H9 (cell line): ENCODE results near the gene DEFB125. TPM values are rescaled to one million over a fixed set of nuclear protein-coding genes. Genes with fewer than 3 reads are reported as not detected.

Experiments used
- DNase-seq: peaks from one replicate; pipeline ENCODE4 v3.0.0-alpha.2; 2017
- H2AFZ ChIP-seq: one replicate; pipeline ENCODE4 v1.6.1; 2013; ENCODE audit warnings: mild to moderate bottlenecking, low read length, control low read depth, moderate library complexity
- H2AK5ac ChIP-seq: 2 replicates; pipeline ENCODE4 v1.6.1; 2013; ENCODE audit warnings: low read length, control low read depth, mixed read lengths; ENCODE audit not compliant: insufficient read length
- H2BK120ac ChIP-seq: one replicate; pipeline ENCODE4 v1.6.1; 2013; ENCODE audit warnings: low read depth, mild to moderate bottlenecking, low read length, control low read depth, inconsistent platforms; ENCODE audit not compliant: poor library complexity, severe bottlenecking
- H2BK12ac ChIP-seq: 2 replicates; pipeline ENCODE4 v1.6.1; 2013; ENCODE audit warnings: low read length, control low read depth, mixed read lengths, low read depth; ENCODE audit not compliant: insufficient read length
- H2BK15ac ChIP-seq: 2 replicates; pipeline ENCODE4 v1.6.1; 2013; ENCODE audit warnings: low read depth, low read length, control low read depth
- H2BK20ac ChIP-seq: one replicate; pipeline ENCODE4 v1.6.1; 2013; ENCODE audit warnings: low read depth, mild to moderate bottlenecking, low read length, control low read depth, inconsistent platforms; ENCODE audit not compliant: poor library complexity, severe bottlenecking
- H2BK5ac ChIP-seq: 2 replicates; pipeline ENCODE4 v1.6.1; 2013; ENCODE audit warnings: low read length, control low read depth, mixed read lengths; ENCODE audit not compliant: insufficient read length
- H3K14ac ChIP-seq: 2 replicates; pipeline ENCODE4 v1.6.1; 2013; ENCODE audit warnings: low read length, control low read depth; ENCODE audit not compliant: insufficient read depth
- H3K18ac ChIP-seq: 2 replicates; pipeline ENCODE4 v1.6.1; 2013; ENCODE audit warnings: low read depth, mild to moderate bottlenecking, mixed read lengths, low read length, control low read depth; ENCODE audit not compliant: insufficient read length
- H3K23ac ChIP-seq: 2 replicates; pipeline ENCODE4 v1.6.1; 2013; ENCODE audit warnings: low read length, control low read depth, mixed read lengths, low read depth; ENCODE audit not compliant: insufficient read length
- H3K23me2 ChIP-seq: 2 replicates; pipeline ENCODE4 v1.6.1; 2013; ENCODE audit warnings: low read depth, mild to moderate bottlenecking, mixed read lengths, low read length, control low read depth; ENCODE audit not compliant: insufficient read length, poor library complexity, severe bottlenecking
- H3K27ac ChIP-seq: 2 replicates; pipeline ENCODE4 v1.5.1; 2013; ENCODE audit warnings: low read length, control low read depth, mixed read lengths, low read depth; ENCODE audit not compliant: insufficient read length
- H3K27me3 ChIP-seq: 2 replicates; pipeline ENCODE4 v1.6.1; 2013; ENCODE audit warnings: low read length, control low read depth, inconsistent platforms; ENCODE audit not compliant: insufficient read depth
- H3K4ac ChIP-seq: 2 replicates; pipeline ENCODE4 v1.6.1; 2013; ENCODE audit warnings: low read depth, mild to moderate bottlenecking, control low read depth, inconsistent platforms, low read length, moderate library complexity
- H3K4me1 ChIP-seq: 2 replicates; pipeline ENCODE4 v1.6.1; 2013; ENCODE audit warnings: low read length, control low read depth, inconsistent platforms; ENCODE audit not compliant: insufficient read depth
- H3K4me2 ChIP-seq: 2 replicates; pipeline ENCODE4 v1.6.1; 2013; ENCODE audit warnings: low read length, control low read depth, mixed read lengths; ENCODE audit not compliant: insufficient read length, insufficient read depth
- H3K56ac ChIP-seq: 2 replicates; pipeline ENCODE4 v1.6.1; 2013; ENCODE audit warnings: low read depth, mild to moderate bottlenecking, mixed read lengths, low read length, control low read depth; ENCODE audit not compliant: insufficient read length
- H3K79me1 ChIP-seq: 2 replicates; pipeline ENCODE4 v1.6.1; 2013; ENCODE audit warnings: low read depth, mild to moderate bottlenecking, moderate library complexity, low read length, control low read depth, inconsistent platforms; ENCODE audit not compliant: insufficient read depth, poor library complexity, severe bottlenecking
- H3K79me2 ChIP-seq: 2 replicates; pipeline ENCODE4 v1.6.1; 2013; ENCODE audit warnings: low read length, control low read depth, inconsistent platforms; ENCODE audit not compliant: insufficient read depth
- H3K9ac ChIP-seq: 2 replicates; pipeline ENCODE4 v1.6.1; 2013; ENCODE audit warnings: low read length, control low read depth, mixed read lengths; ENCODE audit not compliant: insufficient read length; ENCODE audit errors: extremely low read depth
- H3K9me3 ChIP-seq: one replicate; pipeline ENCODE4 v1.6.1; 2013; ENCODE audit warnings: low read depth, low read length, inconsistent platforms; ENCODE audit not compliant: control insufficient read depth
- H3T11ph ChIP-seq: one replicate; pipeline ENCODE4 v1.6.1; 2013; ENCODE audit warnings: mild to moderate bottlenecking, low read length, control low read depth, inconsistent platforms
- H4K20me1 ChIP-seq: one replicate; pipeline ENCODE4 v1.6.1; 2013; ENCODE audit not compliant: control insufficient read depth, insufficient read length, insufficient read depth
- H4K5ac ChIP-seq: 2 replicates; pipeline ENCODE4 v1.6.1; 2013; ENCODE audit warnings: low read depth, mild to moderate bottlenecking, mixed read lengths, low read length, control low read depth; ENCODE audit not compliant: insufficient read length
- H4K8ac ChIP-seq: replicated peaks from 2 replicates; pipeline ENCODE4 v1.6.1; 2013; ENCODE audit warnings: low read length, control low read depth, mixed read lengths, low read depth; ENCODE audit not compliant: insufficient read length
- H4K91ac ChIP-seq: 2 replicates; pipeline ENCODE4 v1.6.1; 2013; ENCODE audit warnings: low read depth, mild to moderate bottlenecking, moderate library complexity, mixed read lengths, low read length, control low read depth; ENCODE audit not compliant: insufficient read length
- H3K27ac Mint-ChIP-seq, 3 experiments: 2 replicates in 2 of 3; 3 replicates in 1 of 3; pipeline ENCODE4 v1.8.0; 2020 to 2021; ENCODE audit warnings: mixed read lengths in 3 of 3, mild to moderate bottlenecking in 1 of 3, moderate library complexity in 1 of 3
- H3K27me3 Mint-ChIP-seq: 2 replicates; pipeline ENCODE4 v1.8.0; 2021; ENCODE audit warnings: low read depth, mild to moderate bottlenecking, moderate library complexity, mixed read lengths
- H3K36me3 Mint-ChIP-seq, 3 experiments: 2 replicates in 2 of 3; 3 replicates in 1 of 3; pipeline ENCODE4 v1.8.0; 2020 to 2021; ENCODE audit warnings: low read depth in 3 of 3, mixed read lengths in 3 of 3; ENCODE audit not compliant: insufficient read depth in 1 of 3
- H3K4me1 Mint-ChIP-seq, 2 experiments: 2 replicates each; pipeline ENCODE4 v1.8.0; 2020; ENCODE audit warnings: mixed read lengths in 2 of 2
- H3K4me3 Mint-ChIP-seq, 2 experiments: 2 replicates in 1 of 2; 3 replicates in 1 of 2; pipeline ENCODE4 v1.8.0; 2020 to 2021; ENCODE audit warnings: mild to moderate bottlenecking in 2 of 2, mixed read lengths in 2 of 2, moderate library complexity in 1 of 2
- H3K9me3 Mint-ChIP-seq, 2 experiments: 2 replicates in 1 of 2; 3 replicates in 1 of 2; pipeline ENCODE4 v1.8.0; 2020; ENCODE audit warnings: mild to moderate bottlenecking in 2 of 2, mixed read lengths in 2 of 2, moderate library complexity in 1 of 2
- CTCF ChIP-seq: fragments of 200-600 bp; sonication (generic); conservative IDR thresholded peaks from 3 replicates; pipeline ENCODE4 v1.8.0; 2021; ENCODE audit warnings: antibody characterized with exemption, mild to moderate bottlenecking
- WGBS: extraction: QIAGEN DNeasy Blood & Tissue Kit; methylation state at CpG from one replicate; pipeline ENCODE4 v1.1.7; 2013; ENCODE audit warnings: missing lambda C conversion rate, low lambda C conversion rate, mixed read lengths; ENCODE audit not compliant: insufficient read length; ENCODE audit errors: extremely low coverage; 5-methylcytosine and 5-hydroxymethylcytosine counted together
- total RNA-seq: library from RNA; stranded (reverse); gene quantifications from 2 replicates; pipeline ENCODE4 v1.2.1, GENCODE V29; 2021

DEFB125 gene
- total RNA-seq, 1 experiment from 2014 or later, result not detected

- Histone ChIP-seq H3T11ph (no peak overlapping the region), H3K18ac (no peak overlapping the region), H3K23me2 (no peaks in the 10 kb centered on the region), H3K4ac (no peak overlapping the region), H3K14ac (no peak overlapping the region), H4K91ac (no peak overlapping the region), H2AK5ac (no peak overlapping the region), H3K23ac (no peak overlapping the region), H4K8ac (no peak overlapping the region), H2BK20ac (no peak overlapping the region), H3K9ac (no peak overlapping the region), H3K27ac (no peak overlapping the region), H3K79me2 (no peaks in the 10 kb centered on the region), H3K79me1 (no peaks in the 10 kb centered on the region), H2BK5ac (no peak overlapping the region), H3K56ac (no peak overlapping the region), H2BK12ac (no peak overlapping the region), H2BK15ac (no peak overlapping the region), H2AFZ (no peak overlapping the region), H4K20me1 (no peaks in the 10 kb centered on the region), H3K9me3 (peaks cover 85% of the 10 kb centered on the region), H4K5ac (no peak overlapping the region), H3K4me1 (no peaks in the 10 kb centered on the region), H3K27me3 (no peaks in the 10 kb centered on the region), H2BK120ac (no peak overlapping the region), H3K4me2 (no peak overlapping the region)
- no peak for DNase-seq
- Mint-ChIP-seq H3K36me3 (no peaks in the 10 kb centered on the region), H3K27me3 (no peaks in the 10 kb centered on the region; the same call in 1 of the 2 replicates), H3K4me3 (no peak overlapping the region), H3K4me1 (no peaks in the 10 kb centered on the region), H3K9me3 (peaks cover 5 to 18% of the 10 kb centered on the region in 2 experiments; a peak in 3 of 5 replicates), H3K27ac (no peak overlapping the region)
- 100% methylated on average over 2 of the region's 2 CpGs for WGBS
- TF ChIP-seq CTCF, result no peak
These were observed 22.6 kb upstream of the DEFB125 start for GRCh38 chr20:64766-65322.
